GM06990 (cell line): ENCODE measurements around the gene NAV3.

Experiments used
- DNase-seq: peaks from one replicate; pipeline ENCODE4 v3.0.0-alpha.2; 2011; ENCODE audit not compliant: insufficient read length; ENCODE audit errors: extremely low read depth
- H3K27me3 ChIP-seq: replicated peaks from 2 replicates; pipeline ENCODE4 v1.6.0; 2011; ENCODE audit warnings: low read length; ENCODE audit not compliant: control insufficient read depth, insufficient read depth
- H3K36me3 ChIP-seq: 2 replicates; pipeline ENCODE4 v1.5.1; 2011; ENCODE audit warnings: low read length; ENCODE audit not compliant: control insufficient read depth, insufficient read depth
- H3K4me3 ChIP-seq: replicated peaks from 2 replicates; pipeline ENCODE4 v1.5.1; 2011; ENCODE audit warnings: low read depth, mild to moderate bottlenecking, control low read depth, low read length
- CTCF ChIP-seq: IDR thresholded peaks from 2 replicates; pipeline ENCODE4 v1.5.1; 2011; ENCODE audit warnings: low read length, control low read depth, mild to moderate bottlenecking, inconsistent platforms; ENCODE audit not compliant: insufficient read depth, poor library complexity, severe bottlenecking

The NAV3 gene

GRCh38 chr12:77953528-77954205 is 123.0 kb downstream of the NAV3 start:
- Histone ChIP-seq H3K27me3 (no peaks in the 10 kb centered on the region), H3K4me3 (no peak overlapping the region), H3K36me3 (no peaks in the 10 kb centered on the region)
- no peak for DNase-seq
- TF ChIP-seq CTCF, result no peak

- TF ChIP-seq CTCF, result no peak
- no peak for DNase-seq
Measured at GRCh38 chr12:77954206-77954555, 123.5 kb downstream of the NAV3 start.

GRCh38 chr12:77957062-77957461 is 126.4 kb downstream of the NAV3 start:
- TF ChIP-seq CTCF, result no peak
- H3K36me3 ChIP-seq, result no peaks in the 10 kb centered on the region
- no peaks in the 10 kb centered on the region for H3K27me3 ChIP-seq
- H3K4me3 ChIP-seq, result no peak overlapping the region
- no peak for DNase-seq

More at GRCh38 chr12:77954206-77954555, 123.5 kb downstream of the NAV3 start:
- no peaks in the 10 kb centered on the region for H3K36me3 ChIP-seq
- H3K27me3 ChIP-seq, result no peaks in the 10 kb centered on the region
- no peak overlapping the region for H3K4me3 ChIP-seq

- no peaks in the 10 kb centered on the region for H3K36me3 ChIP-seq
- no peaks in the 10 kb centered on the region for H3K27me3 ChIP-seq
- H3K4me3 ChIP-seq, result no peak overlapping the region
- no peak for DNase-seq
- TF ChIP-seq CTCF, result no peak
Measured at GRCh38 chr12:77963576-77964178, 133.0 kb downstream of the NAV3 start.

GRCh38 chr12:77965790-77966189 is 135.1 kb downstream of the NAV3 start:
- no peak overlapping the region for H3K4me3 ChIP-seq
- no peak for DNase-seq
- TF ChIP-seq CTCF, result no peak
- no peaks in the 10 kb centered on the region for H3K27me3 ChIP-seq
- no peaks in the 10 kb centered on the region for H3K36me3 ChIP-seq

- TF ChIP-seq CTCF, result no peak
- no peak overlapping the region for H3K4me3 ChIP-seq
Measured at GRCh38 chr12:77968021-77968420, 137.3 kb downstream of the NAV3 start.

More at GRCh38 chr12:77968021-77968420, 137.3 kb downstream of the NAV3 start:
- DNase-seq, result no peak
- Histone ChIP-seq H3K36me3 (no peaks in the 10 kb centered on the region), H3K27me3 (no peaks in the 10 kb centered on the region)
